T-helper 2 cell treated with Interferon-gamma antibody and Interleukin-4, amounts not matched to agents 100 ng/mL and 5 ng/mL, for 36 hours (primary cell): ENCODE data around the gene TNFSF11. TPM values are rescaled to one million over a fixed set of nuclear protein-coding genes. Genes with fewer than 3 reads are reported as not detected.
"Not testable (repeated sequence)": the region's sequence is repeated elsewhere in the genome, so short reads cannot be mapped to it uniquely, and the experiment has no call there.

ENCODE experiments used
- intact Hi-C: fragments of 100-400 bp; cut with micrococcal nuclease; formaldehyde crosslinking; loops from one replicate; pipeline ENCODE4 v1.15.1; 2023
- total RNA-seq: library from RNA; stranded (reverse); gene quantifications from 2 replicates; pipeline ENCODE4 v1.2.3, GENCODE V29; 2022

TNFSF11 gene
- total RNA-seq, 1 donor from 2014 or later: 6.3 TPM

DNA sequence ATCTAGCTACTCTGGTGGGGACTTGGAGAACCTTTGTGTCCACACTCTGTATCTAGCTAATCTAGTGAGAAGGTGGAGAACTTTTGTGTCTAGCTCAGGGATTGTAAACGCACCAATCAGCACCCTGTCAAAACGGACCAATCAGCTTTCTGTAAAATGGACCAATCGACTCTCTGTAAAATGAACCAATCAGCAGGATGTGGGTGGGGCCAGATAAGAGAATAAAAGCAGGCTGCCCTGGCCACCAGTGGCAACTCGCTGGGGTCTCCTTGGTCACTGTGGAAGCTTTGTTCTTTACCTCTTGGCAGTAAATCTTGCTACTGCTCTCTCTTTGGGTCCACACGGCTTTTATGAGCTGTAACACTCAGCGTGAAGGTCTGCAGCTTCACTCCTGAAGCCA lies 13.6 kb upstream of the TNFSF11 start:
- intact Hi-C loops: not testable (repeated sequence)

DNA sequence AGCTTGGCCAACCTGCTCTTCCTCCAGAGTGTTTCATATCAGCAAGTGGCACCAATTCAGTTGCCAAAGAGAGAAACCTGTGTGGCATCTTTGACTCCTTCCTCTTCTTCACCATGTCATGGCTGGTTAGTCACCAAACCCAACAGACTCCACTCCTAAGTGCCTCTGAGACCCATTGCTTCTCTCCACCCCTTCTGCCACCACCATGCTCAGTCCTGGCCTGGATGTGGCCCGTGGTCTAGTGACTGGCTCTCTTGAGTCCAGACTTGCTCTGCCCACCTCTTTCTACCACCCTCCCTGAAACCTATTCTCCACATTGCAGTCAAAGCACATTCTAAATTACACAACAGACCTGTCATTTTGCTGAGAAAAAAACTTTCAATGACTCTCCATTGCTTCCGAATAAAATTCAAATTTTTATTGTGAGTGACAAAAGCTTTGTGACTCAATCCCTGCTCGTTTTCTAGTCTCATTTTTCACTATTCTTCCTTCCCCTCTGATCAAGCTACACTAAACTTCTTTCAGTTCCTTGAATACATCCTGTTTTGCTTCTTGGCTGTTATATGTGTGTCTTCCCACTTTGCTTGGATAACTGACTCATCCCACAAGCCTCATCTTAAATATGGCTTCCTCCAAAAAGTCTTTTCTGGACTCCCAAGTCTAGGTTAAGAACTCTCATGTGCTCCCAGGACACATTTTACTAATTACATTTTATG lies 12.0 kb upstream of the TNFSF11 start:
- intact Hi-C loops: no loop called here

DNA sequence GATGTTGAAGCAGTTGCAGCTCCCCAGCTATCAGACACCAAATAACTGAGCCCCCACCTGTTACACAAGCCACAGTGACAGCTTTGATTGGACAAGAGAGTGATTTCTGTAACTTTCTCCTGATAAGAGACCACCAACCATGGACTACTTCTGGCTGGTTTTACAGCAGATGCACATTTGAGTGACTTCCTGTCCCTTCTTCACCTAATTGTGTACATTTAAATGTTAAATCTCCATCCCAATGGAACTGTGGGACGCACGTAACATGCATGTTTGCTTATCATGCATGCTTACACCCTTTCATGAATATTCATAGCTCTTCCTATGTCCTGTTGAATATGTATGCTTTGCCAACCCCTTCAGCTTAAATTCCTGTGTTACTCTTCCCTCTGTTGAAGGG lies 6.0 kb upstream of the TNFSF11 start:
- intact Hi-C loops: no loop called here

DNA sequence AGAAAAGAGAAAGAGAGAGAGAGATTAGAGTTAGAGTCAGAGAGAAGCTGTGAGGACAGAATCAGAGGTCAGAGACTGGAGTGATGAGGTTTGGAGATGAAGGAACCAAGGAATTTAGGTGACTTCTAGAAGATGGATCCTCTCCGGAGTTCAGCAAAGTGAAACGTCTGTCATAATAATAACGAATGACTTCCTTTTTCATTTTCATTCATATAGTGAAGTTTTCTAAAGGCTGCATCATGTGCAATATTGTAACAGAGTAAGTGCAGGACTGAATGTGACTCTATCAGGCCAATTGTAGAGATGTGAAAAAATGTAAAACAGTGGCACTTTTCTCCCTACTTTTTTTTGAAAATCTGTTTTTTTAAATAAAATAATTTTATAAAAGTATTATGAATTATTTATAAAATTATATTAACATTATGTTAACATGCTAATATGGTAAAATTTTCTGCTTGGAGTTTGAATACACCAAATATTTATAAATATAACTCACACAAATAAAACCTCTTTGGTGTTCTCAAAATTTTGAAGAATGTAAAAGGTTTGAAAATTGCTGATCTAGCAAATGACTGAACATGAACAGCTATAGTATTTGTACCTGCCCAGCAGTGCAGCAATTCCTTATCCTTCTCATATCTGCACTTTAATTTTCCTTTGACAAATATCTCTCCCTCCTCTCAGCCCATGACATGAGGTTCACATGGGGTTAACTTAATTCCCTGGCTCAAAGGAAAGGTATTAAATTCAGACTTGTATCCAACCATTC lies 4.2 kb upstream of the TNFSF11 start:
- intact Hi-C loops: loop anchor here (5.0 to 10.0 kb wide), 3 partner anchors 72 to 297 kb away; partner anchors contain the start of gene AKAP11

DNA sequence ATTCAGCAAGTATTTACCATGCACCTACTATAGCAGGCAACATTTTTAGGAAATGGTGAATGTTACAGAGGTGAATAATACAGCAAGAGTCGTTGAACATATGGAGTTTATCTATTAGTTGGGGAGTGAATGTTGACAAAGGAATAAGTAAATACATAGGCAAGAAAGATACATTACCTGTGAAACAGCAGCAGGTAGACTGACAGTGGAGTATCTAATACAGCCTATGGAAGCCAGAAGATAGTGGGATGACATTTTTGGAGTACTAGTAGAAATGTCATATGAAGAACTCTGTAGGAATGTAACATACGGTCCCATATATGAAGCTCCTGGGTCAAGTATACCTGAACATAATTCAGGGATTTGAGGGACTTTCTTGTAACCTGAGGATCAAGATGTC lies 2.1 kb upstream of the TNFSF11 start:
- intact Hi-C loops: loop anchor here (5.0 to 10.0 kb wide), 3 partner anchors 75 to 300 kb away; partner anchors contain the start of gene AKAP11

DNA sequence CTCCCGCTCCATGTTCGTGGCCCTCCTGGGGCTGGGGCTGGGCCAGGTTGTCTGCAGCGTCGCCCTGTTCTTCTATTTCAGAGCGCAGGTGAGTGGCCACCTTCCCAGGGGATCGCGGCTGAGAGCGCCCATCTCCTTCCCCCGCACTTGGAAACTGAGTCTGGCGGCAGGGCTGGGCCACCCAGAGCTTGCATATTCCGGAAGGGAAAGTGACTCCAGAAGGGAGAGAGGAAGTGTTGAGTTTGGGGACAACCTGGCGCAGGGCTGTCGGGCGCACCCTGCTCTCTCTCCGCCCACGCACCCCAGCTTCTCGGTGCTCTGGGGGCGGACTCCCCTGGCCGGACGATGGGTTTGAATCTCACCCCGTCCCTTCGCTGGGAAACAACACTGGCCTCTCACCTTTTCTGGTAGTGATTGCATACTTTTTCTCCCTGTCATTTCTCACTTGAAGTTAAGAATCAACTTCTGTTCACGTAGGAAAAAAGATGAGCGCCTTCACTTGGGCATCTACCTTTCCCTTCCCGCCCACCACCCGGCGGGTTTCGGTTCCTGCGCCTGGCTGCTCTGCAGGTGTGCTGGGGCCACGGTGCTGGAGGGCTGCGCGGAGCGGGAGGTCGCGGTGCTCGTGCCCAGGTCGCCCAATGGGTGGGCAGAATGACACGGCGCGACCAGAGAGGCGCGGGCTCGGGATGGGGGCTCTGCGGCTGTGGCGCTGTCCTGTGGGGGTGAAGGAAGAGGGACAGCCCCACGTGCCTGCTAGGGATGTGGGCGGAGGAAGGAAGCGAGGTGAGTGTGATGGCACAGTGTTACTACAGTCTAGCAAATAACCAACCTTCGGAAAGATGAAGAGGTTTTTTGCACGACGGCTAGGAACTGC lies 721 bp downstream of the TNFSF11 start:
- intact Hi-C loops: loop anchor here (5.0 to 10.0 kb wide), 4 partner anchors 77 to 302 kb away; partner anchors contain the start of gene AKAP11

DNA sequence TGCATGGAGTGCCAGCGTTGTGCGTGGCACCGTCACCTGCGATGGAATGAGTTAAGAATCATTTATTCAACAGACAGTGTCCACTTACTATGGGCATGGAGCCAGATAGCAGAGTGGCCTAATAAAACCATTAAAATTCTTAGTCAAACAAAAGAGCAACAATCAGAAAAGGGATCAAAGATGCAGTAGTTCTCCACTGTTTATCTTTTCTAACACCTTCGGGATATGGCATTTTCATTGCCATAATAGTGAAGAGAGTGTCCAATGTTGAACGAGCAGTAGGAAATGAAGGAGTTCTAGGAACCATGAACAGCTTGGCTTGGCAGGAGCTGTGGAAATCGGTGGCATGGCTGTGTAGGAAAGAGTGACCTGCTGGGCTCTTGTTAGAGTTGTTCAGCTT lies 2.0 kb downstream of the TNFSF11 start:
- intact Hi-C loops: loop anchor here (5.0 to 10.0 kb wide), 2 partner anchors 181 to 244 kb away; no protein-coding TSS in a partner anchor

DNA sequence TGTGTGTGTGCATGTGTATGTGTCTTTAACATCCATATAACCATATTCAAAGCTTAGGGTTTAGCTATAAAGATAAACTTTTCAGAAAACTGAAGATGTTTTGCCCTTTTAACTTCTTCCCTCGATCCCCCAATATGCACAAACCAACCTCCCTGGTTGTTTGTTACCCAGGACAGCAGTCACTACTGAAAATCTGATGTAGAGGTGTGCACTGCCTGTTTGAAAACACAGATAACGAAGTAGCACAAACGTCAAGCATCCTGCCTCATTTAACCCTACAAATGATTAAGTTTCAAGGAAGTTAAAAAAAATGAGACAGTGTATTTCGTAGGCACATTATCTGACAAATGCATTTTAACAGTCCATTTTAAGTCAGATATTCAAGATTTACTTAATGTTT lies 3.6 kb downstream of the TNFSF11 start:
- intact Hi-C loops: loop anchor here (5.0 to 10.0 kb wide), 2 partner anchors 183 to 245 kb away; no protein-coding TSS in a partner anchor

DNA sequence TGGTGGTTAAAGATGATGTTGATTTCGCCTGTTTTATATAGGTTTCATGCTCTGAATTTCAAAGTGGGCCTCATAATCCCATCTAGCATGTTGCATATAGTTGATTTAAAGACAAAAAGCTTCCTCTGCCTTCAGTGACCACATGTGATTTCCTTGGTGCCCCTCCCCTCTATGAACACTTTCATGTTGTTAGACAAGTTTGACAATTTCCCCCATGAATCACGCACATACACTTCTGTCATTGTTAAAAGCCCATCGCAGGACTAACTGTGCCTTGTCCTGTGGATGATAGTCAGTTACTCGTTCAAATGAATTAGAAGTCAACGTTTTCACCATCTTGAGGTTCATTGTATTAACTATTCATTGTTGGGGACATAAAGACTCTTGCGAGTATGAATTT lies 6.7 kb downstream of the TNFSF11 start:
- intact Hi-C loops: no loop called here

DNA sequence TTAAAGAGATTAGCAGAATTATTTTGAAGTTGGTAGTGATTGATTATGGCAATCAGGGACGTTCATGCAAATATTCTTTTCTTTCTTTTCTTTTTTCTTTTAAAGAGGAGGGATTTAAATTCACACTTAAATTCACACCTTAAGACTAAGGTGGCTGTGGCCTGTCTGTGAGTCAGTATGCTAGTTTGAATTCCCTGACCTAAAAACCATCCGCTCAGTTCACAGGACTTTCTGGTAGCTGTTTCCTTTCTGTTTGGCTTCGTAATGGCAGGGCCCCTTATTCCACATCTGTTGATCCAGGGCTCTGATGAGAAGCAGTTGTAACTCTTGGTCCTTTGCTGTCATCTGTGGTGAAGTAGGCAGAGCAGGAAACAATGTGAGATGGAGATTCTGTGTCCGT lies 7.5 kb downstream of the TNFSF11 start:
- intact Hi-C loops: no loop called here

DNA sequence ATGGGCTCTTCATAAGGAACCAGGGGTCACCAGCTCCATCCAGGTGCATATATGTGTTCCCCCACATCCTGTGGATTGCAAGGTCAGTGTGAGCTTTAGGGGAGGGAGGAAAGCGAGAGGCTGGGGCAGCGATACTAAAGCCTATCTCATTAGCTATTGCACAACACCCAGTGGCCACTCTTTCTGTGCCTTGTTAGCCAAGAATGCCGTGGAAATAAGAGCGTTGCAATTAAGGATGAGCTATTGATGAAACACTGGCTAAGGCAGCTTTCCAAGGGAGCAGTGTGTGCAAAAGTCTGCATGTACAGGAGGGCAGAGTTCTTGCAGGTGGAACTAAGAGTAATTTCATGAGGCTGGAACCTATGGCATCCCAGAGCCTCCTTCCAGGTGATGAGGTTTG lies 17.6 kb downstream of the TNFSF11 start:
- intact Hi-C loops: no loop called here

DNA sequence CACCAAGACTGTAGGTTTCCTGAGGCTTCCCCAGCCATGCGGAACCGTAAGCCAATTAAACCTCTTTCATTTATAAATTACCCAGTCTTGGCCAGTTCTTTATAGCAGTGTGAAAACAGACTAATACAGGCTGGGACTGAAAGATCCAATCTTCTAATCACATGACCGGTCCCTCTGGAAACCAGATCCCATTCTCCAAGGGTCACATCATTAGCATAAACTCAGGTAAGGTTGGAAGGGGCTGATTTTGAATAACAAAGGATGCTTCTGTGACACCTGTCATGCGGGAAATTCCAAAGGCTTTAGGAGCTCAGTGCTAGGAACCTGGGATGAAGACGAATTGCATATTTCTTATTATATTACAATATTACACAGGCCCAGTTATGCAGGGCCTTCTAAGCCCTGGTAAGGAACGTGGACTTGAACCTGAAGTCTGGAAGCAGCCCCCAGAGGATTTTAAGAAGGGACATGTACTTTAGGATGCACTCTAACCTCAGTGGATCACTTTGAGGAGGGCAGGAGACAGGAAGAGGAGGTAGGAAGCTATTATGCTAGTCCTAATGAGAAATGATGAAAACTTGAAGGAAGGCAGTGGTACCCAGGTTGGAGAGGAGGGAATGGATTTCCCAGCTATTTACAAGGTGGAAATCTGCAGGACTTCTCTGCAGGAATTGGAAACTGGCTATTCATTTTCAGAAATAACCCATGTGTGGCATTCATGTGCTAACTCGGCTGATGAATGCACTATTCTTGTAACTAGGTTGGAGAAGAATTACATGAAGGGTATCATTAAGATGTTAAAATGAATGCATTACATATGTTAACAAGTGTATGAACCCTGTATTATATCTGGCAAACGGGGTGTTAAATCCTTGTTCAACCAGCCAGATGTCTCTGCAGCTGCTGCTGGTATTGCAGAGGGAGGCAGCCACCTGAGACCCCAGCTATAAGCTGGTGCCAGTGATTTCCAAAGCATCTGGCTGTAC lies 19.3 kb downstream of the TNFSF11 start:
- intact Hi-C loops: no loop called here

DNA sequence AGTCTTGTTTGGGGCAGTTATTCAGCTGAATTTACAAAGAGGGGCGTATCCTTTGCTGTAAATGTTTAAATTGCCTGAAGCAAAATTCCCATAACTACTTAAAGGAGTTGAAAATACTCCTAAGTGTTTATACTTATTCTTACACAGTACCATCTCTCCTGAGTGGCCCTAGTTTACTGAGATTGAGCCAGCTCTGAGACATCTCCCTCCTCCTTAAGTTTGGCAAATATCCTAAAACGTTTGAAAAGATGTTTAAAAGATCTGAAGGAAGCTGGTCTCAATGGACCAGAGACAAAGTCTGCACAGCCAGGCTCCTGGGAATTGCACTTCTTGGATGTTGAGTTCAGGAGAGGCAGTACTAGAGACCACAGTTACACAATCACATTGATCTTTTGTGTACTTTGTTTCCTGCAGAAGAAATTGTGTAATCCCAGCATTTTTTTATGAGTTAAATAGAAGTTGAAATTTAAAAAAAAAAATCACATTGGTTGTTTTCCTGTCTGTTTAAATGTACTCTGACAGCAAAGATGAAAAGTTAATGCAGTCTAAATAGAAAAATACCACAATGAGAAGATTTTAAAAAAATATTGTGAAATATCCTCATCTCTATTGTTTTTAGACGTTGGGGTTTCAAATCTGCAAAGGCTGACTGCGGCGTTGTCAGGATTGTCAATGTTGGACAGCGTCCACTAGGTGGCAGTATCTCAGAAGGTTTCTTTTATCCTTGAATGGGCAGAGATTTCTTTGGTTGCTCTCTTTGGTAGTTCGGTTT lies 20.7 kb downstream of the TNFSF11 start:
- intact Hi-C loops: loop anchor here (2.0 to 5.0 kb wide), 2 partner anchors 260 to 1208 kb away; no protein-coding TSS in a partner anchor

DNA sequence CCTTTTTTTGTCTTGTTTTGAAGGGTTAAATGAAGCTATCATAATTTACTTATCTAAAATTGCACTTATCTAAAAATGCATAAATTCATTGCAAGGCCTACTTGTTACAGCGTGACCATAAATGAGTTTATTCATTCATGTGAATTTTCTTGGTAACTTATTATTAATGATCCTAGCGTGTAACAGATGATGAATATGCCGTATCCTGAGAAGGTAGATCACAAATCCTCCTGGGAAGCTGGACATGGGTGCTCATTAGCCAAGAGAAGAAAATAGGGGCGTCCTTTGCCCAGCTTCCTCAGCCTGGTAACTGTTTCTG lies 21.3 kb downstream of the TNFSF11 start:
- intact Hi-C loops: loop anchor here (2.0 to 5.0 kb wide), 2 partner anchors 260 to 1207 kb away; no protein-coding TSS in a partner anchor

DNA sequence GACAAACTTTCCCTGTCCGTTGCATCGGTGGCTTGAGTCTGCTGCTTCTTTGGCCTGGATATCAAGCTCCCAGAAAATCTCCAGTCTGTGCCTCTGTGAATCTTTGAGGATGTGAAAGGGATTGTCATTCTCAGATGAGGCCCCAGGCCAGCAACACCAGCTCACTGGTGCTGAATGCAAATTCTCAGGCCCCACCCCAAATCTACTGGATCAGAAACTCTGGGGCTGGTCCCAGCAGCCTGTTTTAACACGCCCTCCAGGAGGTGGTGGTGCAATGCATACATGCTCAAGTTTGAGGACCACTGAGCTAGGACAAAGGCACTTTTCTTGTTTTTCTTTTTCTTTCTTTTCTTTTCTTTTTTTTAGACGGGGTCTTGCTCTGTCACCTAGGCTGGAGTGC lies 23.6 kb downstream of the TNFSF11 start:
- intact Hi-C loops: loop anchor here (5.0 kb wide), 1 partner anchor 1205 kb away; no protein-coding TSS in a partner anchor

DNA sequence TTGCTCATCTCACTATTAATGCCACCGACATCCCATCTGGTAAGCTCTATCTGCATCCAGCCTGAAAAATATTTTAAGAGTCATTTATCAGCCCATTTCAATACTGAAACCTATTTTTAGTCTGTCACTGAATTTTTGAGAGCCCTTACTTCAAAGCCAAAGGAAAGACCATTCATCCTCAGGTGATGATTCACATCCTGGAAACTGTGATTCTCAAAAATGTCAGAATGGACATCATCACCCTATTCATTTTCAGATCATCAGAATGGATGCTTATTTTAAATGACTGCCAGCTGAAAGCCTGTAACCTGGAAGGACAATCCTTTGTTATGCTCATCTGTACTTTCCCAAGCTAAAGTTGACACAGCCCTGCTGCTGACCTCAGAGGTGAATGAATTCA lies 27.0 kb downstream of the TNFSF11 start:
- intact Hi-C loops: no loop called here

DNA sequence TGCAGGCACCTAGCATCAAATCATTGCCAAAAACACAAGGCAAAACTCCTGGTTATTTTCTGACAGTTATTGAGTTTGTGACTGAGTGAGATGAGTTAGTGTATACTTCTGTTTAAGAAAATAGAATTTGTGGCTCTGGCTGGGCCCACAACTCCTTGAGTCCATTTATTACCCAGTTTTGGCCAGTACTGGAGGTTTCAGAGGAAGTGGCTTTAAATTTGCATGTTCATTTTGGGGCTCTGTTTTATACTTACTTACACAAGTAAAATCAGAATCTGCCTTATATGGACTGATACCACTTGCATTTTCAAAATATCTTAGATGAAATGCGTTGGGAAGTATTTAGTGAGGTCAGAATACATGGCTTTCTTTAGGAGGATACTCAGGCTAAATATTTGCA lies 29.0 kb downstream of the TNFSF11 start:
- intact Hi-C loops: no loop called here

DNA sequence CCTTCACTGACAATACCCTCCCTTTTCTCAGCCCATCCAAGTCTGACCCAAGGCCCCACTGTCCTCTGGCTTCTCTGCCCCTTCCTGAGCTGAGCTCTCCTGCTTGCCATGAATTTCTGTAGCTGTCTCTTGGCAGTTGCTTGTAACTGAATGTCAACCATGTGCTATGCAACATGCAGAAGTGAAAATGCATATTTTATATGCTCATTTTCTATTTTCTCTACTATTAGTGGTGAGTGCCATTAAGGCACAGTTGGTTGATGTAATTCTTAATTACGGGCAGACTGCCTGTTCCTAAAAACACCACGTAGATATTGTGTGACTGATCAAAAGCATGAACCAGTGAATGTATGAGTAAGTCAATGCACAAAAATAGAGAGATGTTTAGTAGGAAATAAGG lies 29.6 kb downstream of the TNFSF11 start:
- intact Hi-C loops: no loop called here

DNA sequence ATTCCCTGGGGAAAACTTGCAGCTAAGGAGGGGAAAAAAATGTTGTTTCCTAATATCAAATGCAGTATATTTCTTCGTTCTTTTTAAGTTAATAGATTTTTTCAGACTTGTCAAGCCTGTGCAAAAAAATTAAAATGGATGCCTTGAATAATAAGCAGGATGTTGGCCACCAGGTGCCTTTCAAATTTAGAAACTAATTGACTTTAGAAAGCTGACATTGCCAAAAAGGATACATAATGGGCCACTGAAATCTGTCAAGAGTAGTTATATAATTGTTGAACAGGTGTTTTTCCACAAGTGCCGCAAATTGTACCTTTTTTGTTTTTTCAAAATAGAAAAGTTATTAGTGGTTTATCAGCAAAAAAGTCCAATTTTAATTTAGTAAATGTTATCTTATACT lies 33.6 kb downstream of the TNFSF11 start:
- intact Hi-C loops: no loop called here
